Activated CD8-positive, alpha-beta T cell treated with anti-CD3 and anti-CD28 coated beads, Interleukin-2, amount 10 ng/mL, durations not matched to agents 7 days and 5 days (primary cell): ENCODE measurements around the gene KAT6B. TPM values are rescaled to one million over a fixed set of nuclear protein-coding genes. Genes with fewer than 3 reads are reported as not detected.
A peak's percentile ranks its signal among the peaks of the same experiment; 100 is the strongest.

Experiments
- ATAC-seq: fragments of 150-1000 bp; cut with Tn5 transposase; one replicate; pipeline ENCODE4 v1.10.0; 2021; ENCODE audit warnings: moderate library complexity
- CTCF ChIA-PET: fragments of 350-600 bp; sonication (Branson Sonifier 250); formaldehyde crosslinking; loops from one replicate; lab custom pipeline; 2021; ENCODE audit warnings: antibody characterized with exemption; lab: Charles Lee
- POLR2A ChIA-PET: fragments of 350-600 bp; sonication (Branson Sonifier 250); formaldehyde crosslinking; loops from one replicate; lab custom pipeline; 2021; ENCODE audit warnings: antibody characterized with exemption; lab: Charles Lee
- DNase-seq: peaks from one replicate; pipeline ENCODE4 v3.0.0-alpha.2; 2020
- H3K27ac Mint-ChIP-seq: one replicate; pipeline ENCODE4 v1.8.0; 2021; ENCODE audit warnings: mild to moderate bottlenecking, mixed read lengths
- H3K27me3 Mint-ChIP-seq: one replicate; pipeline ENCODE4 v1.8.0; 2021; ENCODE audit warnings: low read depth, mixed read lengths
- H3K36me3 Mint-ChIP-seq: one replicate; pipeline ENCODE4 v1.8.0; 2021; ENCODE audit warnings: low read depth, mixed read lengths
- H3K4me1 Mint-ChIP-seq: one replicate; pipeline ENCODE4 v1.8.0; 2021; ENCODE audit warnings: low read depth, mixed read lengths
- H3K4me3 Mint-ChIP-seq: one replicate; pipeline ENCODE4 v1.8.0; 2021; ENCODE audit warnings: mild to moderate bottlenecking, mixed read lengths
- H3K9me3 Mint-ChIP-seq: one replicate; pipeline ENCODE4 v1.8.0; 2022; ENCODE audit warnings: mixed read lengths; ENCODE audit not compliant: insufficient read depth
- total RNA-seq, 2 experiments: library from RNA; stranded (reverse); gene quantifications; one replicate each; pipeline ENCODE4 v1.2.3, GENCODE V29; 2021

The KAT6B gene
- total RNA-seq, 2 experiments from 2014 or later, result 40.3 to 43.1 TPM

GRCh38 chr10:74841265-74841973 is 15.0 kb downstream of the KAT6B start:
- POLR2A ChIA-PET, result interaction anchor here (0.6 kb wide), 2 partner anchors 172 to 395 kb away, joined by 3 read pairs; no protein-coding TSS in a partner anchor
- Mint-ChIP-seq H3K4me3 (no peak overlapping the region), H3K27me3 (no peaks in the 10 kb centered on the region), H3K4me1 (peaks cover 6% of the 10 kb centered on the region), H3K9me3 (no peaks in the 10 kb centered on the region), H3K27ac (no peak overlapping the region), H3K36me3 (peaks cover 44% of the 10 kb centered on the region)
- ATAC-seq (no peak), DNase-seq (no peak)
- CTCF ChIA-PET, result interaction anchor here (0.5 to 1.3 kb wide), 4 partner anchors 13 to 760 kb away, joined by 3 read pairs; no protein-coding TSS in a partner anchor

DNA sequence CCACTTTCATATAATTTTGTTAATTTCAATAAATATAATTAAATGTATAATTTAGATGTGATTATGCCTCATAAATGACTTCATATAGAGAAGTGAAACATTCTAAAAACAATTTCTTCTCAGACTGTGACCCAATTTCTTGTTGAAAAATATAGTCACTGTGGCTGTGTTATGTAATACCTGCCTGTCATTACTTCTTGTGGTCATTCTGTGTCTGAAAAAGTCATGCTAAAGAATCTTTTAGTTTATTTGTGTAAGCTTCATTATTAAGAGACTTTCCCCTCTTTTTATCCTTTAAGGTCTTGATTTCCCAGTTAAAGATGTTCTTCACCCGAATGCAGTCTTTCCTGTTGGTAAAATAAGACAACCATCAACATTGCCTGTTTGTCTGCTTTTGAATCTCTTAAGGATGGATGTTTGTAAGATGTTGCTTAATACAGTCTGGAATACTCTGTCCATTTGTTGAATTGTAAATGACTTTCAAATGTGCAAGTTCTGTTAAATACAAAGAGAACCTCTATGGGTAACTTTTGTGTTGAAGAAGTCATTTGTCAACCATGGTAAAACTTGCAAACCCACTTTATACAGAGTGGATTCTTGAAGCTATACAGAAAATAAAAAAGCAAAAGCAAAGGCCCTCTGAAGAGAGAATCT is 16.0 kb downstream of the KAT6B start:
- peaks cover 46% of the 10 kb centered on the region for H3K36me3 Mint-ChIP-seq
- no peaks in the 10 kb centered on the region for H3K27me3 Mint-ChIP-seq
- H3K9me3 Mint-ChIP-seq, result no peaks in the 10 kb centered on the region
- POLR2A ChIA-PET, result no interaction called here
- no peak overlapping the region for H3K27ac Mint-ChIP-seq
- no peak for ATAC-seq
- no peak for DNase-seq
- CTCF ChIA-PET, result interaction anchor here (0.9 to 1.3 kb wide), 2 partner anchors 12 to 761 kb away, joined by 3 read pairs; no protein-coding TSS in a partner anchor
- H3K4me1 Mint-ChIP-seq, result peaks cover 6% of the 10 kb centered on the region
- H3K4me3 Mint-ChIP-seq, result no peak overlapping the region

GRCh38 chr10:74846958-74847357 is 20.6 kb downstream of the KAT6B start:
- no peak for DNase-seq
- no peaks in the 10 kb centered on the region for H3K9me3 Mint-ChIP-seq
- H3K36me3 Mint-ChIP-seq, result peaks cover 29% of the 10 kb centered on the region
- H3K27me3 Mint-ChIP-seq, result no peaks in the 10 kb centered on the region
- no peak overlapping the region for H3K4me3 Mint-ChIP-seq
- no peak overlapping the region for H3K27ac Mint-ChIP-seq
- no peak for ATAC-seq
- peaks cover 3% of the 10 kb centered on the region for H3K4me1 Mint-ChIP-seq
- CTCF ChIA-PET, result no interaction called here
- POLR2A ChIA-PET, result no interaction called here

- CTCF ChIA-PET, result no interaction called here
Measured at GRCh38 chr10:74851831-74852230, 25.4 kb downstream of the KAT6B start.

GRCh38 chr10:74852381-74852780 is 26.0 kb downstream of the KAT6B start:
- Mint-ChIP-seq H3K27ac (no peak overlapping the region), H3K4me1 (peaks cover 17% of the 10 kb centered on the region), H3K27me3 (no peaks in the 10 kb centered on the region), H3K9me3 (no peaks in the 10 kb centered on the region), H3K36me3 (peaks cover 30% of the 10 kb centered on the region), H3K4me3 (no peak overlapping the region)
- DNase-seq (no peak), ATAC-seq (no peak)
- CTCF ChIA-PET, result interaction anchor here (1.1 kb wide), 1 partner anchor 16 kb away, joined by 3 read pairs; no protein-coding TSS in a partner anchor
- POLR2A ChIA-PET, result no interaction called here

More at GRCh38 chr10:74851831-74852230, 25.4 kb downstream of the KAT6B start:
- ATAC-seq (no peak), DNase-seq (no peak)
- Mint-ChIP-seq H3K4me1 (peaks cover 17% of the 10 kb centered on the region), H3K4me3 (no peak overlapping the region), H3K27me3 (no peaks in the 10 kb centered on the region), H3K36me3 (peaks cover 27% of the 10 kb centered on the region), H3K27ac (no peak overlapping the region), H3K9me3 (no peaks in the 10 kb centered on the region)
- POLR2A ChIA-PET, result no interaction called here

GRCh38 chr10:74854610-74855009 is 28.2 kb downstream of the KAT6B start:
- no peaks in the 10 kb centered on the region for H3K9me3 Mint-ChIP-seq
- peak overlapping the region; percentile 59 for H3K27ac Mint-ChIP-seq
- DNase-seq (no peak), ATAC-seq (no peak)
- peaks cover 26% of the 10 kb centered on the region for H3K36me3 Mint-ChIP-seq
- ChIA-PET POLR2A (interaction anchor here (0.6 kb wide), 1 partner anchor 30 kb away, joined by 3 read pairs; no protein-coding TSS in a partner anchor), CTCF (interaction anchor here (1.0 to 2.0 kb wide), 4 partner anchors 13 to 116 kb away, joined by 3 to 5 read pairs (median 4); no protein-coding TSS in a partner anchor)
- H3K27me3 Mint-ChIP-seq, result no peaks in the 10 kb centered on the region
- H3K4me1 Mint-ChIP-seq, result peaks cover 17% of the 10 kb centered on the region
- H3K4me3 Mint-ChIP-seq, result no peak overlapping the region

DNA sequence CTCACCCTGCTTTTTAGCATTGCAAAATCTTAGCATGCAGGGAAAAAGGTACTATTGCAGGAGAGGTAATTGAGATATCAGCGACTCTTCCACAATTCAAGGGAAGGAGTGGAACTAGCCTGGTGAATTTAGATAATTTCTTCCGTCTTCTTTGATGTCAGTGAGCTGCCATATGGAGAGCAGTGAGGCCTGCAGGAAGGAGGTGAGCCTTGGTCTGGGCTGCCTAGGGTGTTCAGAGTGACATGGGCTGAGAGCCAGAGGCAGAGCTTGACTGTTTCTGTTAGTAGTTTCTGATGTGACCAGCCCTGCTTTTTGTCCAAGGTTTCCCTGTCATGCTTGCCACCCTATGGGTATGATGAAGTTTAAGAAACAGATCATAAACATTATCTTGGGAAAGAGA is 28.6 kb downstream of the KAT6B start:
- POLR2A ChIA-PET, result interaction anchor here (0.6 kb wide), 1 partner anchor 30 kb away, joined by 3 read pairs; no protein-coding TSS in a partner anchor
- DNase-seq (no peak), ATAC-seq (no peak)
- CTCF ChIA-PET, result interaction anchor here (1.0 to 2.0 kb wide), 2 partner anchors 28 to 113 kb away, joined by 3 to 5 read pairs; no protein-coding TSS in a partner anchor
- no peaks in the 10 kb centered on the region for H3K27me3 Mint-ChIP-seq
- H3K4me1 Mint-ChIP-seq, result peaks cover 17% of the 10 kb centered on the region
- H3K4me3 Mint-ChIP-seq, result no peak overlapping the region
- H3K9me3 Mint-ChIP-seq, result no peaks in the 10 kb centered on the region
- H3K27ac Mint-ChIP-seq, result peak overlapping the region; percentile 59
- peaks cover 26% of the 10 kb centered on the region for H3K36me3 Mint-ChIP-seq

DNA sequence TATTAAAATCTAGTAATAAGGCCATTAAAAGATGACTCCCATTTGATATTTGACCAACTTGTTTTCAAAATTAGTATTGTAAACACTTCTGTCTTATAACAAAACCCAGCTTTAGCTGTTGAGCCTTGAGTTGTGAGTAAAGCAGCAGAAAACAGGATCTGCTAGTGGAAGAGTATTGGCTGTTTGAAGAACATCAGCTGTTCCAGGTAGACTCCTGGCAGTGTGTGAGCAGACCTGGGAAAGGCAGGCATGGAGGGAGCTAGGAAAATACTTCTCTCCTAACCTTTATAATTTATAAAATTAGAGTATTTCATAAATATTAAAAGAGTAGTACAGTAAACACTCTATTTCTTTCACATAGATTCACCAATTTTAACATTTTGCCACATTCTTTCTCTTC is 29.0 kb downstream of the KAT6B start:
- Mint-ChIP-seq H3K4me3 (no peak overlapping the region), H3K4me1 (peaks cover 17% of the 10 kb centered on the region), H3K27me3 (no peaks in the 10 kb centered on the region), H3K36me3 (peaks cover 26% of the 10 kb centered on the region), H3K9me3 (no peaks in the 10 kb centered on the region), H3K27ac (no peak overlapping the region)
- DNase-seq, result no peak
- ATAC-seq, result no peak
- CTCF ChIA-PET, result interaction anchor here (2.0 kb wide), 1 partner anchor 113 kb away, joined by 5 read pairs; no protein-coding TSS in a partner anchor
- POLR2A ChIA-PET, result no interaction called here

DNA sequence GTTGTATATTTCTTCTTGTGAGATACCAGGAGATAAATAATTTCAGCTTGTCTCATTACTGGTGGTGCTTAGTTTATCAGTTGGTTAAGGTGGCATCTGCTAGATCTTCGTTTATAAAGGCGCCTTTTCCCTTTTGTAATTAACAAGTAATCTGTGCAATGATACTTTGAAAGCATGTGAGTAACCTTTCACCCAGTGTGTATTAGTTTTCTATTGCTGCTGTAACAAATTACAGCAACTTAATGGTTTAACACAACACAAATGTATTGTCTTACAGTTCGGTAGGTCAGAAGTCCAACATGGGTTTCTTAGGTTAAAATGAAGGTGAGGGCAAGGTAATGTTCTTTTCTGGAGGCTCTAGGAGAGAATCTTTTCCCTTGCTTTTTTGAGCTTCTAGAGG is 30.5 kb downstream of the KAT6B start:
- Mint-ChIP-seq H3K27me3 (no peaks in the 10 kb centered on the region), H3K4me1 (peaks cover 17% of the 10 kb centered on the region), H3K9me3 (no peaks in the 10 kb centered on the region), H3K36me3 (peaks cover 26% of the 10 kb centered on the region), H3K27ac (no peak overlapping the region), H3K4me3 (no peak overlapping the region)
- CTCF ChIA-PET, result no interaction called here
- no peak for ATAC-seq
- POLR2A ChIA-PET, result no interaction called here
- DNase-seq, result no peak

DNA sequence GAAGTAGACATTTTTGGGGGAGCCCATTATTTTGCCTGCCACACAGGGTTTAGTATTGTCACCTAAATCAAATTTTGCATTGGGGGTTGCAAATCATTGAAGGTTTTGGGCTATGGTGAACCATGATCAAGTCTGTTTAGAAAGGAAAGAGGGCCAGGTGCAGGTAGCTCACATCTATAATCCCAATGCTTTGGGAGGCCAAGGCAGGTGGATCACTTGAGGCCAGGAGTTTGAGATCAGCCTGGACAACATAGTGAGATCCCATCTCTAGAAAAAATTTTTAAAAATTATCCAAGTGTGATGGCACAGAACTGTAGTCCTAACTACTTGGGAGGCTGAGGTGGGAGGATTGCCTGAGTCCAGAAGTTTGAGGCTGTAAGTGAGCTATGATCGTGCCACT is 31.2 kb downstream of the KAT6B start:
- no peaks in the 10 kb centered on the region for H3K9me3 Mint-ChIP-seq
- H3K27me3 Mint-ChIP-seq, result no peaks in the 10 kb centered on the region
- H3K4me1 Mint-ChIP-seq, result peaks cover 15% of the 10 kb centered on the region
- no peak for ATAC-seq
- ChIA-PET POLR2A (no interaction called here), CTCF (no interaction called here)
- H3K27ac Mint-ChIP-seq, result no peak overlapping the region
- peaks cover 23% of the 10 kb centered on the region for H3K36me3 Mint-ChIP-seq
- H3K4me3 Mint-ChIP-seq, result no peak overlapping the region
- DNase-seq, result no peak

DNA sequence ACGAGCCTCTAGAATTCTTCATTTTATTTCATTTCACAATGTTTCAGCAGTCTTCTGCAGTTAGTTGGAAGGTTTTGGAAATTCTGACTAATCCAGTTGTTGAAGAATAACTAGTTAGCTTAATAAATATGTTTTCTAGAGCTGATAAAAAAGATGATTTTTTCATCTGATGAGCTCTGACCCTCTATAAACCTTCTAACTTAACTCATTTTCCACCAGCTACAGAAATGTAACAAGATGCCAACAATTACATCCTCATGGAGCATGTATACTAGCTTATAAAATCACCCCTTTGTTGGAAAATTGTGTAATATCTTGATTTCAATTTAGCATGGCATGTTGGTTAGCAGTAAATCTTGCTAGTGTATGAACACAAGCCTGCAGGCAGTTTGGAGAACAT is 33.1 kb downstream of the KAT6B start:
- peaks cover 9% of the 10 kb centered on the region for H3K4me1 Mint-ChIP-seq
- ChIA-PET POLR2A (no interaction called here), CTCF (interaction anchor here (1.9 kb wide), 1 partner anchor 120 kb away, joined by 6 read pairs; no protein-coding TSS in a partner anchor)

GRCh38 chr10:74862625-74863024 is 36.2 kb downstream of the KAT6B start:
- POLR2A ChIA-PET, result no interaction called here
- peaks cover 1% of the 10 kb centered on the region for H3K4me1 Mint-ChIP-seq
- no peak overlapping the region for H3K27ac Mint-ChIP-seq
- H3K9me3 Mint-ChIP-seq, result no peaks in the 10 kb centered on the region
- H3K36me3 Mint-ChIP-seq, result no peaks in the 10 kb centered on the region
- H3K27me3 Mint-ChIP-seq, result no peaks in the 10 kb centered on the region
- CTCF ChIA-PET, result interaction anchor here (0.7 to 0.8 kb wide), 2 partner anchors 48 to 105 kb away, joined by 3 read pairs; no protein-coding TSS in a partner anchor
- H3K4me3 Mint-ChIP-seq, result no peak overlapping the region
- no peak for DNase-seq
- ATAC-seq, result no peak

More for the DNA sequence above, 33.1 kb downstream of the KAT6B start:
- no peak for ATAC-seq
- Mint-ChIP-seq H3K36me3 (peaks cover 19% of the 10 kb centered on the region), H3K9me3 (no peaks in the 10 kb centered on the region), H3K27ac (no peak overlapping the region), H3K27me3 (no peaks in the 10 kb centered on the region), H3K4me3 (no peak overlapping the region)
- DNase-seq, result no peak
